A549 (cell line): ENCODE results near the gene DST. TPM values are rescaled to one million over a fixed set of nuclear protein-coding genes. Genes with fewer than 3 reads are reported as not detected.
A peak's percentile ranks its signal among the peaks of the same experiment; 100 is the strongest.

ENCODE experiments used
- ATAC-seq, 2 experiments: fragments of 200-7000 bp in 1 of 2; fragments of >200 bp in 1 of 2; cut with Nextera tagmentation in 1 of 2; cut with Tn5 transposase in 1 of 2; 3 replicates each; pipeline versions ENCODE4 v1.8.0 to v1.9.1; 2018 to 2020; ENCODE audit warnings: mild to moderate bottlenecking in 1 of 2, moderate library complexity in 1 of 2
- CTCF ChIA-PET: fragments of 300-600 bp; sonication (Branson Sonifier 250); formaldehyde crosslinking; extraction: SDS; loops from one replicate; lab custom pipeline; 2021; ENCODE audit warnings: antibody characterized with exemption, inconsistent platforms; lab: Yijun Ruan, JAX
- POLR2A ChIA-PET: fragments of 350-600 bp; formaldehyde crosslinking; extraction: SDS; loops from one replicate; lab custom pipeline; 2021; ENCODE audit warnings: antibody characterized with exemption, inconsistent platforms; lab: Yijun Ruan, JAX
- DNase-seq, 2 experiments: peaks; one replicate each; pipeline versions ENCODE4 v3.0.0 to v3.0.0-alpha.2; 2011 to 2016; ENCODE audit warnings: low read depth in 1 of 2, low spot score in 1 of 2
- FAIRE-seq: peaks from 2 replicates; lab custom pipeline; 2011; peaks lifted over from hg19 to GRCh38; lab: Jason Lieb, UNC
- H3K27ac ChIP-seq, 2 experiments: fragments of >200 bp; sonication (Bioruptor Twin); formaldehyde crosslinking; 3 replicates each; pipeline ENCODE4 v1.5.1; 2016 to 2017
- H3K4me1 ChIP-seq: fragments of >200 bp; sonication (Bioruptor Twin); formaldehyde crosslinking; 3 replicates; pipeline ENCODE4 v1.6.1; 2016
- H3K4me2 ChIP-seq: fragments of >200 bp; sonication (Bioruptor Twin); formaldehyde crosslinking; 3 replicates; pipeline ENCODE4 v1.6.1; 2016
- H3K4me3 ChIP-seq: fragments of >200 bp; sonication (Bioruptor Twin); formaldehyde crosslinking; 3 replicates; pipeline ENCODE4 v1.5.1; 2016
- H3K9me3 ChIP-seq: fragments of >200 bp; sonication (Bioruptor Twin); formaldehyde crosslinking; 3 replicates; pipeline ENCODE4 v1.6.1; 2016
- CBX2 ChIP-seq: fragments of 200-600 bp; sonication (generic); IDR thresholded peaks from 2 replicates; pipeline ENCODE4 v1.6.1; 2016; ENCODE audit warnings: low read depth, mild to moderate bottlenecking, borderline replicate concordance
- CHD4 ChIP-seq: fragments of 200-600 bp; sonication (generic); IDR thresholded peaks from 2 replicates; pipeline ENCODE4 v1.6.1; 2016; ENCODE audit warnings: antibody characterized with exemption, mild to moderate bottlenecking, borderline replicate concordance
- ELK1 ChIP-seq: fragments of 150-350 bp; IDR thresholded peaks from 2 replicates; pipeline ENCODE4 v1.6.1; 2014; ENCODE audit warnings: low read depth, mild to moderate bottlenecking, low read length
- ESRRA ChIP-seq: fragments of 150-350 bp; IDR thresholded peaks from 2 replicates; pipeline ENCODE4 v1.6.1; 2014; ENCODE audit warnings: mild to moderate bottlenecking, low read length, borderline replicate concordance
- HDAC2 ChIP-seq: fragments of 200-600 bp; sonication (generic); IDR thresholded peaks from 2 replicates; pipeline ENCODE4 v1.6.1; 2016
- MAFK ChIP-seq: fragments of 450-650 bp; IDR thresholded peaks from 2 replicates; pipeline ENCODE4 v1.6.1; 2014; ENCODE audit not compliant: partially characterized antibody
- NFE2L2 ChIP-seq: fragments of 150-350 bp; conservative IDR thresholded peaks from 2 replicates; pipeline ENCODE4 v1.6.1; 2014; ENCODE audit warnings: low read length
- NPAS2 ChIP-seq: fragments of 250-450 bp; sonication (Bioruptor Pico); IDR thresholded peaks from 2 replicates; pipeline ENCODE4 v1.8.0; 2022; ENCODE audit warnings: mild to moderate bottlenecking, moderate library complexity, borderline replicate concordance
- PHF8 ChIP-seq: fragments of 200-600 bp; sonication (generic); IDR thresholded peaks from 2 replicates; pipeline ENCODE4 v1.6.1; 2016; ENCODE audit warnings: low read depth, mild to moderate bottlenecking, antibody characterized with exemption, moderate library complexity, borderline replicate concordance
- RAD21 ChIP-seq, 2 experiments: fragments of >200 bp in 1 of 2; sonication (Bioruptor Twin) in 1 of 2; formaldehyde crosslinking in 1 of 2; IDR thresholded peaks in 1 of 2; conservative IDR thresholded peaks in 1 of 2; 2 replicates in 1 of 2; 3 replicates in 1 of 2; pipeline ENCODE4 v1.6.1; 2012 to 2018; ENCODE audit warnings: inconsistent platforms in 1 of 2
- SMC3 ChIP-seq: fragments of >200 bp; sonication (Bioruptor Twin); formaldehyde crosslinking; IDR thresholded peaks from 3 replicates; pipeline ENCODE4 v1.6.1; 2018; ENCODE audit warnings: inconsistent platforms
- USF2 ChIP-seq: fragments of 450-650 bp; IDR thresholded peaks from 2 replicates; pipeline ENCODE4 v1.6.1; 2014; ENCODE audit warnings: antibody characterized with exemption
- ZSCAN20 ChIP-seq: fragments of 250-450 bp; sonication (Bioruptor Pico); IDR thresholded peaks from 2 replicates; pipeline ENCODE4 v1.8.0; 2022; ENCODE audit warnings: mild to moderate bottlenecking, moderate library complexity
- WGBS: methylation state at CpG from one replicate; pipeline ENCODE4 v1.1.6; 2017; ENCODE audit errors: missing lambda C conversion rate; 5-methylcytosine and 5-hydroxymethylcytosine counted together
- polyA plus RNA-seq, 4 experiments: library from polyadenylated mRNA; depleted of rRNA in 3 of 4; stranded (reverse); fragments of >200 nt; fragmentation: RNase III in 1 of 4; extraction: RNeasy Plus Mini Kit Qiagen cat#74134 plus additional on column Dnase treatment in 1 of 4; gene quantifications; 2 replicates in 3 of 4; 3 replicates in 1 of 4; pipeline ENCODE4 v1.2.3, GENCODE V29; 2011 to 2017
- TF ChIP-seq, protein P1 (sequence below): fragments of 200-600 bp; sonication (generic); IDR thresholded peaks from 2 replicates; pipeline ENCODE4 v1.6.1; 2016; ENCODE audit warnings: antibody characterized with exemption, mild to moderate bottlenecking, moderate library complexity
- TF ChIP-seq, protein P2 (sequence below): fragments of >200 bp; sonication (Bioruptor Twin); formaldehyde crosslinking; IDR thresholded peaks from 3 replicates; pipeline ENCODE4 v1.6.1; 2016

The DST gene
- polyA plus RNA-seq, 2 of the 4 experiments (the other 2 are of a cell fraction): 32.4 to 99.0 TPM

DNA sequence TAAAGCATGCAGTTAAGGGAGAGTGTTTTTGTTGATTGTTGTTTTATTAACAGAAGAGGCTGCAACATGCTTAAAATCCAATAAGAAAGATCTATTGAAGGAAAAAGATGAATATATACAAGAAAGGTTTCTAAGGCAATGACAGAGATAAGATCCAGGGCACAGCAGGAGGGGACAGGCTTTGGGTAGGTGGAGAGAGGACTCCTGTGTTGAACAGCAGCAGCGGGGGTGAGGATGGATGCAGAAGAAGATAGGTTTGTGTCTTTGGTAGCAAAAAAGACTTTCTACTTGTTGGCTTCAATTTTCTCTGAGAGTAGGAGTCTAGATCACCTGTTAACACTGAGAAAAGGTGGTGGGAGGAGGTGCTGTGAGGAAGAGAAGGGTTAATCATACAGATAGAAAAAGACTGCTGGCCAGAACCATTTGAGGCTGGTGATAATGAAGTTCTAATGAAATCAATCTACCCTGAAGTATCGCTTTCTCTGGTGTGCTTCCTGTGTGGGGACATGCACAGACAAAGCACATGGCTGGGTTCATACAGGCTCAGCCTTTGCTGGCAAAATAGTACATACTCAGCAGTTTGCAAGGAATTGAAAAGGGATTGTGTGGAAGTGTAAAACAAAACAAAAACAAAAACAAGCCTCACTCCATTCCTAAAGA lies 17.2 kb upstream of the DST start:
- no peak for DNase-seq
- Histone ChIP-seq H3K4me3 (no peak overlapping the region), H3K4me2 (no peak overlapping the region), H3K27ac (peak overlapping the region; percentile 27 to 59; a peak in 5 of 6 replicates), H3K9me3 (no peaks in the 10 kb centered on the region), H3K4me1 (peaks cover 65% of the 10 kb centered on the region)
- ChIA-PET CTCF (no interaction called here), POLR2A (no interaction called here)
- FAIRE-seq: no peak
- 96% methylated on average over 2 of the region's 2 CpGs for WGBS
- no peak for TF ChIP-seq ZSCAN20 (CRISPR knock-in tag)
- peak; percentile 76 for TF ChIP-seq MAFK
- TF ChIP-seq NPAS2 (CRISPR knock-in tag): no peak
- TF ChIP-seq CHD4: no peak
- TF ChIP-seq, protein P1, sequence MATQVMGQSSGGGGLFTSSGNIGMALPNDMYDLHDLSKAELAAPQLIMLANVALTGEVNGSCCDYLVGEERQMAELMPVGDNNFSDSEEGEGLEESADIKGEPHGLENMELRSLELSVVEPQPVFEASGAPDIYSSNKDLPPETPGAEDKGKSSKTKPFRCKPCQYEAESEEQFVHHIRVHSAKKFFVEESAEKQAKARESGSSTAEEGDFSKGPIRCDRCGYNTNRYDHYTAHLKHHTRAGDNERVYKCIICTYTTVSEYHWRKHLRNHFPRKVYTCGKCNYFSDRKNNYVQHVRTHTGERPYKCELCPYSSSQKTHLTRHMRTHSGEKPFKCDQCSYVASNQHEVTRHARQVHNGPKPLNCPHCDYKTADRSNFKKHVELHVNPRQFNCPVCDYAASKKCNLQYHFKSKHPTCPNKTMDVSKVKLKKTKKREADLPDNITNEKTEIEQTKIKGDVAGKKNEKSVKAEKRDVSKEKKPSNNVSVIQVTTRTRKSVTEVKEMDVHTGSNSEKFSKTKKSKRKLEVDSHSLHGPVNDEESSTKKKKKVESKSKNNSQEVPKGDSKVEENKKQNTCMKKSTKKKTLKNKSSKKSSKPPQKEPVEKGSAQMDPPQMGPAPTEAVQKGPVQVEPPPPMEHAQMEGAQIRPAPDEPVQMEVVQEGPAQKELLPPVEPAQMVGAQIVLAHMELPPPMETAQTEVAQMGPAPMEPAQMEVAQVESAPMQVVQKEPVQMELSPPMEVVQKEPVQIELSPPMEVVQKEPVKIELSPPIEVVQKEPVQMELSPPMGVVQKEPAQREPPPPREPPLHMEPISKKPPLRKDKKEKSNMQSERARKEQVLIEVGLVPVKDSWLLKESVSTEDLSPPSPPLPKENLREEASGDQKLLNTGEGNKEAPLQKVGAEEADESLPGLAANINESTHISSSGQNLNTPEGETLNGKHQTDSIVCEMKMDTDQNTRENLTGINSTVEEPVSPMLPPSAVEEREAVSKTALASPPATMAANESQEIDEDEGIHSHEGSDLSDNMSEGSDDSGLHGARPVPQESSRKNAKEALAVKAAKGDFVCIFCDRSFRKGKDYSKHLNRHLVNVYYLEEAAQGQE: no peak
- no peak for TF ChIP-seq CBX2
- ATAC-seq: no peak; a peak in 1 of 6 replicates

- CTCF ChIA-PET: interaction anchor here (0.6 to 2.1 kb wide), 4 partner anchors 11 to 28 kb away, joined by 3 to 6 read pairs (median 4); partner anchors contain the start of gene DST
- no peak for ATAC-seq
- no peak for FAIRE-seq
These were observed 15.6 kb upstream of the DST start for GRCh38 chr6:56658326-56658725.

DNA sequence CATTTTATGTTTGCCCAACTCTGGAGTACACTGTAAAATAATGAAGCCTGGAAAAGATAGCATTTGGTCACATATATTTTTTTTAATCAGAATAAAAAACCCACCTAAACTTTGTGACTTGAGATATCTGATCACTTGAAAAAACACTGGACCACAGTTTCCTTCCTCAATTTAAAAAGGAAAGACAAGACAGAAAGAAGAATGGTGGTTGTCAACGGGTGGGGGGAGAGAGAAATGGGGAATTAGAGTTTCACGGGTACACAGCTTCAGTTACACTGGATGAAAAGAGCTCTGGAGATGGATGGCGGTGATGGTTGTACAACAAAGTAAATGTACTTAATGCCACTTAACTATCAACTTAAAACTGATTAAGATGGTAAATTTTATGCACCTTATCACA lies 14.7 kb upstream of the DST start:
- POLR2A ChIA-PET: no interaction called here
- no peak overlapping the region for H3K4me3 ChIP-seq
- DNase-seq (no peak), FAIRE-seq (no peak), ATAC-seq (no peak)
- no peak overlapping the region for H3K4me2 ChIP-seq
- no peak for TF ChIP-seq ELK1
- TF ChIP-seq, protein P2, sequence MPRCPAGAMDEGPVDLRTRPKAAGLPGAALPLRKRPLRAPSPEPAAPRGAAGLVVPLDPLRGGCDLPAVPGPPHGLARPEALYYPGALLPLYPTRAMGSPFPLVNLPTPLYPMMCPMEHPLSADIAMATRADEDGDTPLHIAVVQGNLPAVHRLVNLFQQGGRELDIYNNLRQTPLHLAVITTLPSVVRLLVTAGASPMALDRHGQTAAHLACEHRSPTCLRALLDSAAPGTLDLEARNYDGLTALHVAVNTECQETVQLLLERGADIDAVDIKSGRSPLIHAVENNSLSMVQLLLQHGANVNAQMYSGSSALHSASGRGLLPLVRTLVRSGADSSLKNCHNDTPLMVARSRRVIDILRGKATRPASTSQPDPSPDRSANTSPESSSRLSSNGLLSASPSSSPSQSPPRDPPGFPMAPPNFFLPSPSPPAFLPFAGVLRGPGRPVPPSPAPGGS: no peak
- 91% methylated on average over 3 of the region's 3 CpGs for WGBS
- H3K9me3 ChIP-seq: no peaks in the 10 kb centered on the region
- CTCF ChIA-PET: interaction anchor here (1.3 to 2.1 kb wide), 3 partner anchors 15 to 29 kb away, joined by 3 to 6 read pairs (median 6); partner anchors contain the start of gene DST
- H3K27ac ChIP-seq: no peak overlapping the region
- H3K4me1 ChIP-seq: peaks cover 68% of the 10 kb centered on the region

More at GRCh38 chr6:56658326-56658725, 15.6 kb upstream of the DST start:
- Histone ChIP-seq H3K9me3 (no peaks in the 10 kb centered on the region), H3K4me3 (no peak overlapping the region), H3K4me2 (no peak overlapping the region), H3K4me1 (peaks cover 65% of the 10 kb centered on the region), H3K27ac (no peak overlapping the region)
- DNase-seq: no peak
- WGBS: 78% methylated on average over 5 of the region's 5 CpGs
- TF ChIP-seq NFE2L2: no peak
- no peak for TF ChIP-seq SMC3
- TF ChIP-seq PHF8: no peak
- no peak for TF ChIP-seq RAD21 (conservative IDR thresholded peaks at IDR 0.05 in 1 of 2, IDR thresholded peaks at IDR 0.05 in 1 of 2)
- TF ChIP-seq ELK1: no peak
- no peak for TF ChIP-seq HDAC2
- TF ChIP-seq ESRRA: no peak
- no peak for TF ChIP-seq USF2
- POLR2A ChIA-PET: no interaction called here
